HCT116 (cell line): ENCODE data around the gene RNASEH2C. TPM values are rescaled to one million over a fixed set of nuclear protein-coding genes. Genes with fewer than 3 reads are reported as not detected.

Experiments used
- ATAC-seq: fragments of 200-7000 bp; cut with Tn5 transposase; 2 replicates; pipeline ENCODE4 v1.9.1; 2020; ENCODE audit warnings: mild to moderate bottlenecking, moderate library complexity
- BruUV-seq: library from RNA; stranded (reverse); fragments of 400-500 nt; replicated peaks from 2 replicates; lab custom pipeline; 2021; lab: Mats Ljungman, UMichigan
- CTCF ChIA-PET: fragments of 300-600 bp; sonication (Branson Sonifier 250); formaldehyde crosslinking; loops from one replicate; lab custom pipeline; 2021; ENCODE audit warnings: antibody characterized with exemption; lab: Charles Lee
- POLR2A ChIA-PET: fragments of 300-600, 350-600 bp; sonication (Branson Sonifier 250); formaldehyde crosslinking; loops from one replicate; lab custom pipeline; 2021; ENCODE audit warnings: antibody characterized with exemption; lab: Charles Lee
- RAD21 ChIA-PET, 2 experiments: fragments of 300-600 bp; sonication (Branson Sonifier 250); formaldehyde crosslinking; loops; one replicate each; lab custom pipeline; 2023; ENCODE audit warnings: low total read pairs in 2 of 2; ENCODE audit not compliant: uncharacterized antibody in 2 of 2, unreplicated experiment in 2 of 2, low non-redundant PET in 1 of 2; lab: Charles Lee
- DNase-seq: peaks from one replicate; pipeline ENCODE4 v3.0.0-alpha.2; 2010; ENCODE audit warnings: low read depth, low spot score
- H2AFZ ChIP-seq: fragments of 200-600 bp; shearing (Covaris generic), sonication (generic); 2 replicates; pipeline ENCODE4 v1.6.1; 2017; ENCODE audit warnings: low read depth, mixed run types, mixed read lengths, antibody characterized with exemption, low read length; ENCODE audit not compliant: poor library complexity, severe bottlenecking
- H3K27ac ChIP-seq: 2 replicates; pipeline ENCODE4 v1.5.1; 2012; ENCODE audit warnings: low read depth, low read length
- H3K27me3 ChIP-seq: fragments of 200-600 bp; sonication (generic); 2 replicates; pipeline ENCODE4 v1.6.1; 2016; ENCODE audit warnings: mixed run types, low read length, mixed read lengths; ENCODE audit not compliant: insufficient read depth
- H3K36me3 ChIP-seq, 2 experiments: fragments of 200-500 bp in 1 of 2; fragments of 200-600 bp in 1 of 2; sonication (Bioruptor generic) in 1 of 2; sonication (generic) in 1 of 2; 2 replicates each; pipeline versions ENCODE4 v1.5.1 to v1.6.1; 2014 to 2016; ENCODE audit warnings: low read length in 2 of 2, inconsistent platforms in 1 of 2, mixed read lengths in 1 of 2, mixed run types in 1 of 2; ENCODE audit not compliant: insufficient read depth in 2 of 2, control insufficient read depth in 1 of 2
- H3K4me1 ChIP-seq, 2 experiments: fragments of 200-600 bp in 1 of 2; sonication (generic) in 1 of 2; 2 replicates each; pipeline versions ENCODE4 v1.5.1 to v1.6.1; 2012 to 2017; ENCODE audit warnings: low read length in 2 of 2, inconsistent platforms in 1 of 2, mild to moderate bottlenecking in 1 of 2, mixed read lengths in 1 of 2, mixed run types in 1 of 2, moderate library complexity in 1 of 2; ENCODE audit not compliant: insufficient read depth in 2 of 2, control insufficient read depth in 1 of 2
- H3K4me2 ChIP-seq: fragments of 200-600 bp; sonication (generic); 2 replicates; pipeline ENCODE4 v1.6.1; 2017; ENCODE audit warnings: mixed run types, low read length, mixed read lengths
- H3K4me3 ChIP-seq, 2 experiments: fragments of 200-600 bp in 1 of 2; sonication (generic) in 1 of 2; replicated peaks in 1 of 2; 2 replicates each; pipeline ENCODE4 v1.5.1; 2011 to 2016; ENCODE audit warnings: low read length in 2 of 2, control low read depth in 1 of 2, low read depth in 1 of 2, mild to moderate bottlenecking in 1 of 2, mixed read lengths in 1 of 2, mixed run types in 1 of 2
- H3K79me2 ChIP-seq: fragments of 200-600 bp; sonication (generic); 2 replicates; pipeline ENCODE4 v1.6.1; 2017; ENCODE audit warnings: mild to moderate bottlenecking, mixed run types, low read length, moderate library complexity, mixed read lengths; ENCODE audit not compliant: insufficient read depth
- H3K9ac ChIP-seq: fragments of 200-600 bp; sonication (generic); 2 replicates; pipeline ENCODE4 v1.6.1; 2016; ENCODE audit warnings: low read length, mixed read lengths
- H3K9me2 ChIP-seq: fragments of 200-600 bp; sonication (generic), shearing (Covaris generic); 2 replicates; pipeline ENCODE4 v1.6.1; 2017; ENCODE audit warnings: mixed run types, mild to moderate bottlenecking, moderate library complexity; ENCODE audit not compliant: insufficient read depth
- H3K9me3 ChIP-seq, 2 experiments: fragments of 200-500 bp in 1 of 2; fragments of 200-600 bp in 1 of 2; sonication (Bioruptor generic) in 1 of 2; sonication (generic) in 1 of 2; 2 replicates each; pipeline ENCODE4 v1.6.1; 2014 to 2017; ENCODE audit warnings: low read length in 2 of 2, mixed read lengths in 2 of 2, inconsistent platforms in 1 of 2, low read depth in 1 of 2, mild to moderate bottlenecking in 1 of 2, mixed run types in 1 of 2, moderate library complexity in 1 of 2; ENCODE audit not compliant: control insufficient read depth in 1 of 2, insufficient read depth in 1 of 2
- H4K20me1 ChIP-seq: fragments of 200-600 bp; sonication (generic), shearing (Covaris generic); 2 replicates; pipeline ENCODE4 v1.6.1; 2017; ENCODE audit warnings: mixed run types, mild to moderate bottlenecking, moderate library complexity; ENCODE audit not compliant: insufficient read depth
- ATF3 ChIP-seq: IDR thresholded peaks from 2 replicates; pipeline ENCODE4 v1.6.1; 2012
- CTCF ChIP-seq, 3 experiments: fragments of 200-600 bp in 1 of 3; sonication (generic) in 1 of 3; IDR thresholded peaks in 2 of 3; conservative IDR thresholded peaks in 1 of 3; 2 replicates each; pipeline ENCODE4 v1.5.1; 2012 to 2017; ENCODE audit warnings: low read depth in 2 of 3, low read length in 2 of 3, antibody characterized with exemption in 1 of 3, borderline replicate concordance in 1 of 3, control low read depth in 1 of 3, mild to moderate bottlenecking in 1 of 3, mixed read lengths in 1 of 3, mixed run types in 1 of 3, moderate library complexity in 1 of 3; ENCODE audit not compliant: insufficient read depth in 1 of 3
- EGR1 ChIP-seq: IDR thresholded peaks from 2 replicates; pipeline ENCODE4 v1.6.1; 2012; ENCODE audit warnings: low read depth
- JUND ChIP-seq: IDR thresholded peaks from 2 replicates; pipeline ENCODE4 v1.6.1; 2012
- MAX ChIP-seq: IDR thresholded peaks from 2 replicates; pipeline ENCODE4 v1.6.1; 2012
- RAD21 ChIP-seq: IDR thresholded peaks from 2 replicates; pipeline ENCODE4 v1.6.1; 2012; ENCODE audit warnings: low read depth, mild to moderate bottlenecking
- SIN3A ChIP-seq: IDR thresholded peaks from 2 replicates; pipeline ENCODE4 v1.6.1; 2012; ENCODE audit warnings: low read depth
- SP1 ChIP-seq: IDR thresholded peaks from 2 replicates; pipeline ENCODE4 v1.6.1; 2012; ENCODE audit warnings: low read depth
- TCF7L2 ChIP-seq: IDR thresholded peaks from 2 replicates; pipeline ENCODE4 v1.7.0; 2011; ENCODE audit warnings: borderline replicate concordance, inconsistent platforms; ENCODE audit not compliant: insufficient read depth, insufficient read length; ENCODE audit errors: extremely low read depth
- intact Hi-C: fragments of 100-400 bp; cut with micrococcal nuclease; formaldehyde crosslinking; loops from 2 replicates; pipeline ENCODE4 v1.10.0; 2022
- total RNA-seq: library from RNA; stranded (reverse); gene quantifications from one replicate; pipeline ENCODE4 v1.2.1, GENCODE V29; 2021; ENCODE audit not compliant: unreplicated experiment

The RNASEH2C gene
- total RNA-seq, 1 experiment from 2014 or later = 28.5 TPM

GRCh38 chr11:65672982-65673381 is 47.6 kb downstream of the RNASEH2C start:
- H3K9me3 ChIP-seq = no peaks in the 10 kb centered on the region
- ATAC-seq (no peak), DNase-seq (no peak)
- intact Hi-C loops = no loop called here
- no peak overlapping the region for H3K9ac ChIP-seq
- H4K20me1 ChIP-seq = no peaks in the 10 kb centered on the region
- H3K9me2 ChIP-seq = no peaks in the 10 kb centered on the region
- POLR2A ChIA-PET = no interaction called here
- no TSS peak for BruUV-seq
- RAD21 ChIA-PET = no interaction called here
- no peaks in the 10 kb centered on the region for H3K27me3 ChIP-seq
- TF ChIP-seq RAD21 (no peak), TCF7L2 (no peak), SIN3A (no peak), CTCF (IDR thresholded peaks at IDR 0.05 in 2 of 3, conservative IDR thresholded peaks at IDR 0.05 in 1 of 3; ENCODE audit: borderline replicate concordance in 1 of 3, insufficient read depth in 1 of 3, low read depth in 2 of 3, low read length in 2 of 3) (no peak), ATF3 (no peak), JUND (no peak), SP1 (no peak), EGR1 (no peak), MAX (no peak)
- no peak overlapping the region for H2AFZ ChIP-seq
- H3K36me3 ChIP-seq = no peaks in the 10 kb centered on the region
- H3K79me2 ChIP-seq = no peaks in the 10 kb centered on the region
- H3K4me1 ChIP-seq = no peaks in the 10 kb centered on the region
- CTCF ChIA-PET = no interaction called here
- H3K4me3 ChIP-seq = no peak overlapping the region
- H3K4me2 ChIP-seq = no peak overlapping the region
- H3K27ac ChIP-seq = no peak overlapping the region
